ENCODE results near the gene GPC6.

- TF ChIP-seq SUZ12 (IDR thresholded peaks at IDR 0.05) (no peak), SP1 (IDR thresholded peaks at IDR 0.05) (no peak), HDGF (IDR thresholded peaks at IDR 0.05; ENCODE audit: borderline replicate concordance) (no peak), ZNF384 (IDR thresholded peaks at IDR 0.05) (no peak), TARDBP (IDR thresholded peaks at IDR 0.05) (no peak), FOXM1 (IDR thresholded peaks at IDR 0.05; ENCODE audit: borderline replicate concordance) (no peak), BHLHE40 (IDR thresholded peaks at IDR 0.05; ENCODE audit: borderline replicate concordance) (no peak), L3MBTL2 (conservative IDR thresholded peaks at IDR 0.05) (no peak), CTBP1 (IDR thresholded peaks at IDR 0.05; ENCODE audit: borderline replicate concordance) (no peak), NFRKB (IDR thresholded peaks at IDR 0.05) (no peak), FOXK2 (IDR thresholded peaks at IDR 0.05) (no peak), ARNT (IDR thresholded peaks at IDR 0.05) (no peak), FOXA1 (IDR thresholded peaks at IDR 0.05) (no peak)
- TF ChIP-seq, protein P1, sequence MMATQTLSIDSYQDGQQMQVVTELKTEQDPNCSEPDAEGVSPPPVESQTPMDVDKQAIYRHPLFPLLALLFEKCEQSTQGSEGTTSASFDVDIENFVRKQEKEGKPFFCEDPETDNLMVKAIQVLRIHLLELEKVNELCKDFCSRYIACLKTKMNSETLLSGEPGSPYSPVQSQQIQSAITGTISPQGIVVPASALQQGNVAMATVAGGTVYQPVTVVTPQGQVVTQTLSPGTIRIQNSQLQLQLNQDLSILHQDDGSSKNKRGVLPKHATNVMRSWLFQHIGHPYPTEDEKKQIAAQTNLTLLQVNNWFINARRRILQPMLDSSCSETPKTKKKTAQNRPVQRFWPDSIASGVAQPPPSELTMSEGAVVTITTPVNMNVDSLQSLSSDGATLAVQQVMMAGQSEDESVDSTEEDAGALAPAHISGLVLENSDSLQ (IDR thresholded peaks at IDR 0.05): no peak
Measured at GRCh38 chr13:93345024-93345423, 118.4 kb downstream of the GPC6 start.
